ENCODE results near the gene CKLF.
"Not testable (repeated sequence)": the region's sequence is repeated elsewhere in the genome, so short reads cannot be mapped to it uniquely, and the experiment has no call there.

Gene CKLF

DNA sequence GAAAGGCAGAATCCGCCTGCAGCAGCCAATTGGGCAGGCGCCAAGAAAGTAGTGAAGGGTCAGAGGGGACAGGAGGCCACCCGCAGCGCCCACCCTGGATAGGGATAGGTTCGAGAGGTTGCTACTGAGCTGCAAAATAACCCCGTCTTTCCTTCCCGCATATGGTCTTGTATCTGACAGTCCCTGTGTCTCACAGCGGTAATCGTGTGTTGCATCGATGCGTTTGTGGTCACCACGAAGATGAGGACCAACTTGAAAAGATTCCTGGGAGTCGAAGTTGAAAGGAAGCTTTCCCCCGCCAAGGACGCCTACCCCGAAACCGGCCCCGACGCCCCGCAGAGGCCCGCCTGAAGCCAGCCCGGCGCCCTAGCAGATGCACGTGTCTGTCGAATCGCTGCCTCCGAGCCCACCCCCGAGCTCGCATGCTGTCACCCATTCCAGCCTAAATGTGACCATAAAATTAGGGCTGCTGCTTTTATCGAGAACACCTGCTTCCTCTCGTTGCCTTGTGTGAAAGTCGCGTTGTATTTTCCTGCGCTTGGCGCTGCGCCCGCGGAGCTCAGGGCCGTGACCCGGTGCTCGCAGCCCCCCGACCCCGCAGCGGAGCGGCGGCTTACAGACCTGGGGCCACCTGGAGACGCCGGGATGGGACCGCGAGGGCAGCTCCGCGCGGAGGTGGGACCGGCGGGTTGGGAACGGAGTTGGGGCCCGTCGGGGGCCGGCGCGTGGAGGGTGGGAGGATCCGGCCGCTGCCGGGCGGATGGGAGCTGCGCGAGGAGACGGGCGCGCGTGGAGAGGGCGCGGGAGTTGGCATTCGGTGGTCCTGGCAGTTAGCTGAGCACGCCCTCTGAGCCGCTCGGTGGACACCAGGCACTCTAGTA lies 26.5 kb downstream of the CKLF start, which contains the start of gene CMTM2:
Gene CMTM2, plus strand, starts transcription at position 813 of the 881 bp plus-strand sequence. CDS start 145 bp downstream, outside the sequence.
- peak in 1 of 2 experiments; percentile 25 for DNase-seq
- no peak for TF ChIP-seq GATA1 (IDR thresholded peaks at IDR 0.05; ENCODE audit: low read depth, low read length)
- no peak for TF ChIP-seq POLR2A (IDR thresholded peaks at IDR 0.05; ENCODE audit: low read length)

DNA sequence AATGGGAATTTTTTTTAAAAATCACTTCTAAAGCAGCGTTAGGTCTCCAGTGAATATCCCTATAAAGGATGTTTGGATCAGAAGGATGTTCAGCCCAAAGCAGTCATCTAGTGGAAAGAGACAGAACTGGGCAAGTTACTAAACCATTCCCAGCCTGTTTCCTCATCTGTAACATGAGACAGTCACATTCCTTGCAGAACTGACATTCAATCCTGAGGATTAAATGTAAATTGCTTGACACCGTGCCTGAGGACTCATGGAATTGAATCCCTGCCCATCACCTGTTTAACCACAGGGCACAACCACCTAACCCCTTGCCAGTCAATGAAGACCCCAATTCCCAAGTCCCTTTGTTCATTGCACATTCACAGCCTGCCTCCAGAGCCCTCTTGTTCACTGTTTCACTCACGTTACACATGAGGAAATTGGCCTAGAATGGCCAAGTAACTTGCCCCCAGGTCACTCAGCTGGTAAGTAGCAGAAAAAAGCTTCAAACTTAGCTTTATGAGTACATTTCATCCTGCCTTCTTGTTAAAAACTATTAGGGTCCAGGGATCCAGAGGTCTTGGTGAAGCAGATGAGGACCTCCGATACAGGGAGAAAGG lies 28.3 kb downstream of the CKLF start:
- no peak for DNase-seq
- TF ChIP-seq GATA1 (IDR thresholded peaks at IDR 0.05; ENCODE audit: low read depth, low read length) (no peak), POLR2A (IDR thresholded peaks at IDR 0.05; ENCODE audit: low read length) (no peak)

DNA sequence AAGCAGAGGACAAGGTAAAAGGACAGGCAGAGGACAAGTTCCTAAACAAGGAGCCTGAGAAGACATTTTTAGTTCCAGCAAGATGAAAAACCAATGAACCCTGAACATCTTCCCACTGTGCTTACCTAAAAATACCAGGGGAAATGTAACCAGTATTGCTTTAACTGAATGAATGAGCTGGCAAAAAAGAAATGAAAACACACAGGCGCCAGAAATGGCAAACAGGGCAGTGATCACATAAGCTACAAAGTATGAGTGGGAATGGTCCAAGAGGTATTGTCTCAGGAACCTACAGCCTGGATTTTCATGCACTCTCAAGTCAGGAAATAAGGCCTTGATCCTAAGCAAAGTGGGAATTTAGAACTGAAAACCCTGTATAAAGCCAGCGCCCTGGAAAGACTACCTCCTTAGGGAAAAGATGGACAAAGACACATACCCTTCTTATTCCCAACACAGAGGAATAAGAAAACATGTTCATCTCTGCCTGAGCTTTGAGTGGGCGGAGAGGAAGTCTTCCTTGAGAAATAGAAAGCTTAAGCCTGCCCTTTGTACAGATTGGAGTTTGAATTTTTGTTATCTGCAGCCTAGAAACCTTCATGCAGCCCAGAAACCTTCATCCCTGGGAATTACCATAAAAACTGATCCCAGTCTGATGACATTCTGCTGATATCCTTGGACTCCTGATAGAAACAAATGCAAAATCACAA lies 29.0 kb downstream of the CKLF start:
- TF ChIP-seq POLR2A (IDR thresholded peaks at IDR 0.05; ENCODE audit: low read length) (no peak), GATA1 (IDR thresholded peaks at IDR 0.05; ENCODE audit: low read depth, low read length) (no peak)
- no peak for DNase-seq

DNA sequence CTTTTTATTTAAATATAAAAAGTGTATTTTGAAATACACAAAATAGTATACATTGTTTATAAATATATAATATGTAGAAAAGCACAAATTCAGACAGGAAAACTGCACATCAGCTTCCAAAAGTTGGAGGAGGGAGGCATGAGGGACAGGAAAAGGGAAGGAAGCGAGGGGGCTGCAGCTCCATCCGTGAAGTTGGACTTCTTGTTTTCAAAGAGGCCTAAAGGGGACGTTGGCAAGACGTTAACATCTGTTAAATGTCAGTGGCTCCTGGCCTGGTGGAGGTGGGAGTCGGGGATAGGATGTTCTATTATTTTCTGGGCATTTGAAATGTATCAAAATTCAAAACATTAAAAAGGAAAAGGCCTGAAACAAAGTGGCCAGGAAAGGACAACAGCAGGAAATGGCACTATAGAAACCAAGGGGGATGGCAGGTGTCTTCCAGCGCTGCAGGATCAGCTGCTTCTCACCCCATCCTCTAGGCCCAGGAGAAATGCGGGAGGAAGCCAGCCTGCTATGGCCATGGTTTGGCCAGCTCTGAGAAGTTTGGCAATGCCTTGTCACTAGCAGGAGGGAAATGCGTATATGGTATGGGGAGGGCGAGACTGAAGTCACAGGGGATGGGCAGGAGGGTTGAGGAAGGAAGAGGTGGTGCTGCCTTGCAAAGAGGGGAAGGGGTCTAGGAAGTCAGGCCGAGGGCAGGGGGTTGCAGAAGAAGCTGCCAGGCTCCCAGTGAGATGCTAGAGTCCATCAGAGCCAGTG lies 33.3 kb downstream of the CKLF start:
- TF ChIP-seq GATA1 (IDR thresholded peaks at IDR 0.05; ENCODE audit: low read depth, low read length) (no peak), POLR2A (IDR thresholded peaks at IDR 0.05; ENCODE audit: low read length) (no peak)
- no peak for DNase-seq

DNA sequence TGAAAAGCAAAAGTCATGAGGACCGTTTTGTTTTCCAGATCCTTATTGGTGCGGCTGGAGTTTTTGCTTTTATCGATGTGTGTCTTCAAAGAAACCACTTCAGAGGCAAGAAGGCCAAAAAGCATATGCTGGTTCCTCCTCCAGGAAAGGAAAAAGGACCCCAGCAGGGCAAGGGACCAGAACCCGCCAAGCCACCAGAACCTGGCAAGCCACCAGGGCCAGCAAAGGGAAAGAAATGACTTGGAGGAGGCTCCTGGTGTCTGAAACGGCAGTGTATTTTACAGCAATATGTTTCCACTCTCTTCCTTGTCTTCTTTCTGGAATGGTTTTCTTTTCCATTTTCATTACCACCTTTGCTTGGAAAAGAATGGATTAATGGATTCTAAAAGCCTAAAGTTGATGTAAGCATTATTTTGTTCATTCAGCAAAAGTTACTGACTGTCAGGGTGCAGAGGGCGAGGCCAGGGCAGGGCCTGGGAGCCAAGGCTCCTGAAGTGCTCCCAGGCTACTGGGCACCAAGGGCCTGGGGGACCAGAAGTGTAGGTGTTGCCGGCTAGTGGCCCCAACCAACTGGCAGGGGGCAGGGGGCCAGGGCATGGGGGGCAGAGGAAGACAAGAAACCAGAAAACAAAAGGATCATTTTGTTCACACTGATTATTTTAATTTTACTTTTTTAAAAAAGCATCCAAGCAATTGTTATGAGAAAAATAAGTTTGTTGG lies 35.7 kb downstream of the CKLF start:
- no peak for DNase-seq
- TF ChIP-seq GATA1 (IDR thresholded peaks at IDR 0.05; ENCODE audit: low read depth, low read length) (no peak), POLR2A (IDR thresholded peaks at IDR 0.05; ENCODE audit: low read length) (no peak)

DNA sequence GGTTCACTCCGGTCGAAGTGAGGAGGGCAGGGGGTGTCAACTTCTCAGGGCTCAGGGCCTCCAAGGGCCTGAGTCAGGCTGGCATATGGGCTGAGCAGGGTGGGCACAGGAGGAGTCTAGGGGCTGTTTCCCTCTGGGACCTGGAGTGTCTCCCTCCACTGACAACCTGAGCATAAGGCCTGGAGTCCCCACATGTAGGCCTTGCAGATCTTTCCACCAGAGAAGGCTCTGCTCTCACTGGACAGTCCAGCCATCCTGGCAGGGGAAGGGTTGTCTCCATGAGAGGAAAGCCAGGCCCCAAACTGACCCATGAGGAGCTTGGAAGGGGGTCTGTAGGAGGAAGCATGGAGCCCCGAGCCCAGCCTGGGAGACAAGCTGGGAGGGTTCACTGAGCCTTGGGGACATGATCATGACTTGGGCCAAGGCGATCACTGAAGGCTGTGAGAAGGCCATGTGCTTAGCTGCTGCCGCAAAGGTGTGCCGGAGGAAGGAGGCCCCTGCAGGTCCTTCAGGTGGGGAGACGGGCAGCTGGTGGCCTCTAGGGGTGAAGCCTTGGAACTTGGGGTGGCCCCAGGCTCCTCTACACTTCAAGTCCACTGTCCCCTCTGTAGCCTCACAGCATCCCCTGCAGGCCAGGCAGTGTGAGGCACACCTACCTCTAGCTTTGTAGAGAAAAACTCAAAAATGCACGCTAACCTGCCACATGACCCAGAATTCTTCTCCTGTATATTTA lies 36.8 kb downstream of the CKLF start:
- peak; percentile 78 to 81 for DNase-seq
- no peak for TF ChIP-seq POLR2A (IDR thresholded peaks at IDR 0.05; ENCODE audit: low read length)
- no peak for TF ChIP-seq GATA1 (IDR thresholded peaks at IDR 0.05; ENCODE audit: low read depth, low read length)

DNA sequence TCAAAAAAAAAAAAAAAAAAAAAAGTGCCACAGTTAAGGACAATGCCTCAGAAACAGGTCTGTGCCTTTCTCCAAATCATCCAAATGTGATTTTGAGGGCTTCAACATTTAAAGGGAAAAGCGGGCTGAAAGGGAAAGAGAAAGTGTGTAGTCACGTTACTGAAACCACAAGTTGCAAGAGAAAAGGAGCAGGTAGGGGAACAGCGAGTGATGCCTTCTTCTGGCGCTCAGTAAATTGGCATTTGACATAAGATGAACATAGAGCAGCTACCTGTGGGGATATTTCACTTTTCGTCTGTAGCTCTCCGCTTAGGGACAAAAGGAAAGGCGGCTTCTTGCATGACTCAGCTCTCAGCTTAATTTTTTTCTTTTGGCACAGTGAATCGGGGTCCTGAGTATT lies 37.9 kb downstream of the CKLF start:
- no peak for DNase-seq
- TF ChIP-seq POLR2A (IDR thresholded peaks at IDR 0.05; ENCODE audit: low read length): no peak
- TF ChIP-seq GATA1 (IDR thresholded peaks at IDR 0.05; ENCODE audit: low read depth, low read length): no peak

DNA sequence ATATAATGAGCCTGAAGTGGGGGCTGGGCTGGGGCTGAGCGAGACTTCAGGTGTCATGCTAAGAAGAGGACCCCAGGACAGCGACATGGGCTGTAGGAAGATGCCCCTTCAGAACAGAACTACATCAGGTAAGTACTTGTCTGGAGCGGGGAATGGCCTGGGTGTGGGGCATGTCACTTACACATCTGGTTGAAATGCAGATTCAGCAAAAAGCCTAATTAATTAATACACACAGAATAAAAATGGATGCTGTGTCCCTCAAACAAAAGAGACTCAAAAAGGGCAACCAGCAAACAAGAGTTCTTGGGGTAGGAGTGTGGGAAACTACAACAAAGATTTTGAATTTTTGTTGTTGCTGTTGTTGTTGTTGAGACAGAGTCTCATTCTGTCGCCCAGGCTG lies 38.6 kb downstream of the CKLF start:
- no peak for DNase-seq
- TF ChIP-seq POLR2A (IDR thresholded peaks at IDR 0.05; ENCODE audit: low read length) (no peak), GATA1 (IDR thresholded peaks at IDR 0.05; ENCODE audit: low read depth, low read length) (no peak)

DNA sequence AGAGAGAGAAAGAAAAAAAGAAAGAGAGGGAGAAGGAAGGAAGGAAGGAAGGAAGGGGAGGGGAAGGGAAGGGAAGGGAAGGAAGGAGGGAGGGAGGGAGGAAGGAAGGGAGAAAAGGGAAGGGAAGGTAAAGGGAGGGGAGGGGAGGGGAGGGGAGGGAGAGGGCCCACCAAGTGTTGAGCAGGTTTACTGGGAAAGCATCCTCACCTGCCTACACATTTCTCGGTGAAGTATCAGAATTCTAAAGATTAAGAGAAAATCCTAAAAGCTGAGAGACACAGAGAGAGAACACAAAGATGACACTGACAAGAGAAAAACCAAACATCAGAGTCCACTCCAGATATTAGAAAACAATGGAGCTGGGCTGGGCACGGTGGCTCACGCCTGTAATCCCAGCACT lies 39.9 kb downstream of the CKLF start:
- TF ChIP-seq POLR2A (IDR thresholded peaks at IDR 0.05; ENCODE audit: low read length): no peak
- TF ChIP-seq GATA1 (IDR thresholded peaks at IDR 0.05; ENCODE audit: low read depth, low read length): no peak

DNA sequence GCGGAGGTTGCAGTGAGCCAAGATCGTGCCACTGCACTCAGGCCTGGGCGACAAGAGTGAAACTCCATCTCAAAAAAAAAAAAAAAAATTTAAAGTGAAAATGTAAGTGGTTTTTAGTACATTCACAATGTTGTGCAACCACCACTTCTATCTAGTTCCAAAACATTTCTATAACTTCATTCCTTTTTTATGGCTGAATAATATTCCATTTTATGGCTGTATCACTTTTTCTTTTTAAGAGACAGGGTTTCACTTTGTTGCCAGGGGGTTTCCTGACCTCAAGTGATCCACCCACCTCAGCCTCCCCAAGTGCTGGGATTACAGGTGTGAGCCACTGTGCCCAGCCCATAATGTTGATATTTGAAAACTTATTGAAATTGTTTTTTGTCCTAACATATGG lies 40.4 kb downstream of the CKLF start:
- TF ChIP-seq GATA1 (IDR thresholded peaks at IDR 0.05; ENCODE audit: low read depth, low read length) (no peak), POLR2A (IDR thresholded peaks at IDR 0.05; ENCODE audit: low read length) (no peak)
- DNase-seq: no peak

More for the DNA sequence above, 39.9 kb downstream of the CKLF start:
- no peak for DNase-seq

DNA sequence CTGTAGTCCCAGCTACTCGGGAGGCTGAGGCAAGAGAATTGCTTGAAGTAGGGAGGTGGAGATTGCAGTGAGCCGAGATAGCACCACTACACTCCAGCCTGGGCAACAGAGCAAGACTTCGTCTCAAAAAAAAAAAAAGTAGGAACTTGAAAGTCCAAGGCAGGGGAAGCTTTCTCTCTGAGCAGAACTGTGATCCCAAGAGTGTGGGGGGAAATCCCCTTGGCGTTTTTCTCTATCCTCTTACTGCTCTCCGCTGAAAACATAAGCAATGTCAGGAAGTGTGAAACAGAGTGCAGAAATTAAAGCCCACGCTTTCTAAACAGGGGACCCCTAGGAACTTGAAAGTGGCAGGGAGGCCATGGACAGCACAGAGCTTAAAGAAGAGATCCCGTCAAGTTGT lies 42.4 kb downstream of the CKLF start:
- TF ChIP-seq GATA1 (IDR thresholded peaks at IDR 0.05; ENCODE audit: low read depth, low read length) (no peak), POLR2A (IDR thresholded peaks at IDR 0.05; ENCODE audit: low read length) (no peak)
- DNase-seq: no peak

DNA sequence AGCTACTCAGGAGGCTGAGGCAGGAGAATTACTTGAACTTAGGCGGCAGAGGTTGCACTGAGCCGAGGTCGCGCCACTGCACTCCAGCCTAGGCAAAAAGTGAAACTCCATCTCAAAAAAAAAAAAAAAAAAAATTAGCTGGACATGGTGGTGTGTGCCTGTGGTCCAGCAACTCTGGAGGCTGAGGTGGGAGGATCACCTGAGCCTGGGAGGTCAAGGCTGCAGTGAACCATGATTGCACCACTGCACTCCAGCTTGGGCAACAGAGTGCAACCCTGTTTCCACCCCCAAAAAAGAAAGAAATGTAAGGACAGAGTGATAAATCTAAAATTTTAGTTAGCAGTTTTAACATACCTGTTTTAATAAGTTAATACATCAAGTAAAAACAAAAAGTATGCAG lies 44.2 kb downstream of the CKLF start:
- not testable (repeated sequence) for DNase-seq
